GM12874 (cell line): ENCODE data around the gene TBPL2.

Source experiments
- TF ChIP-seq, protein P1 (sequence below): IDR thresholded peaks from 2 replicates; pipeline ENCODE4 v1.5.1; 2011; ENCODE audit warnings: low read depth, mild to moderate bottlenecking, control low read depth, low read length, moderate library complexity; ENCODE audit not compliant: insufficient read depth

Gene TBPL2

DNA sequence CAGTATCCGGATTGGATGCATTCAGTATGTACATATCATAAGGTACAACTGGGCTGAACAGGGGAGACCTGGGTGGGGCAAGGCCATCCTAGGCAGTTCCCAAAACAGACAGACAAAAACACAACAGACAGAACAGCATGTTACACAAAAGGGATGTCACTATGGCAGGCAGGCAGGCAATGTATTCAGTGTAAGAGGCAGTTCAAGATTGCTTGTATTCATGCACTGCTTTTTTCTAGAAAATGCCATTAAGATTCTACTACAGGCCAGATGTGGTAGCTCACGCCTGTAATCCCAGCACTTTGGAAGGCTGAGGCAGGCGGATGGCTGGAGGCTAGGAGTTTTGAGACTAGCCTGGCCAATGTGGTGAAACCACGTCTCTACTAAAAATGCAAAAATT, 3.5 kb downstream of the TBPL2 start:
- TF ChIP-seq, protein P1, sequence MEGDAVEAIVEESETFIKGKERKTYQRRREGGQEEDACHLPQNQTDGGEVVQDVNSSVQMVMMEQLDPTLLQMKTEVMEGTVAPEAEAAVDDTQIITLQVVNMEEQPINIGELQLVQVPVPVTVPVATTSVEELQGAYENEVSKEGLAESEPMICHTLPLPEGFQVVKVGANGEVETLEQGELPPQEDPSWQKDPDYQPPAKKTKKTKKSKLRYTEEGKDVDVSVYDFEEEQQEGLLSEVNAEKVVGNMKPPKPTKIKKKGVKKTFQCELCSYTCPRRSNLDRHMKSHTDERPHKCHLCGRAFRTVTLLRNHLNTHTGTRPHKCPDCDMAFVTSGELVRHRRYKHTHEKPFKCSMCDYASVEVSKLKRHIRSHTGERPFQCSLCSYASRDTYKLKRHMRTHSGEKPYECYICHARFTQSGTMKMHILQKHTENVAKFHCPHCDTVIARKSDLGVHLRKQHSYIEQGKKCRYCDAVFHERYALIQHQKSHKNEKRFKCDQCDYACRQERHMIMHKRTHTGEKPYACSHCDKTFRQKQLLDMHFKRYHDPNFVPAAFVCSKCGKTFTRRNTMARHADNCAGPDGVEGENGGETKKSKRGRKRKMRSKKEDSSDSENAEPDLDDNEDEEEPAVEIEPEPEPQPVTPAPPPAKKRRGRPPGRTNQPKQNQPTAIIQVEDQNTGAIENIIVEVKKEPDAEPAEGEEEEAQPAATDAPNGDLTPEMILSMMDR, result no peak

DNA sequence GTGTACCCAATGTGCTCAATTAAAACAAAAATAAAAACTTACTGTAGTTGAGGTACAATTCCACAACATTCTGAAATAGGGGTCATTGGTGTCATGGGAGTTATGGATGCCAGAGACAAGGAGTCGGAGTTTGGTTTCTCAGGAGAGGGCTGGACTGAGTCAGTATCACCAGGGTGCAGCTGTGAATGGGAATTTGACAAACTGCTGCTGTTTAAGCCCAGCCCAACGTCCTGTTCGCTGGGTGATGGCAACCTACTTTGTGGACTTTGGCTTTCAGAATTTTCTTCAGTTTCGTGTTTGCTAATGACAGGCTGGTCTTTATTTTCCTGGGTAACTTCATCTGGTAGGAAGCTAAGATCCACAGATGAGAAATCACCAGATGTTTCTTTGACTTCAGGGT, 3.9 kb downstream of the TBPL2 start:
- TF ChIP-seq, protein P1, result no peak

DNA sequence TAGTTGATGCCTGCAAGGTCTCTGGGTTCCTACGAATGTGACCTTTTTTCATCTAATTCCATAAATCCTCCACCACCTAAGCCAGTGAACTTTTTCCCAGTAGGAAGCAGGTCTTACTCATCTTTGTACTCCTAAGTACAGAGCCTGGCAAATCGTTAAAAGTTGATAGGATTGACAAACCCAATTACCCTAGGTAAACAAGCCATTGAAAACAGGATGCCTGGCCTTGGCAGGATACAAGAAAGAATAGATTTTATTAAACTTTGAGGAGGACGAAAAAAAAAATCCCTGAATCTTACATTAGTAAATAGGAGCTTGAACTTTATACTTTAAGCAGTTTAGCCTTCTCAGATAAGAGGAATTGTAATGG, 5.6 kb downstream of the TBPL2 start:
- TF ChIP-seq, protein P1, result no peak

DNA sequence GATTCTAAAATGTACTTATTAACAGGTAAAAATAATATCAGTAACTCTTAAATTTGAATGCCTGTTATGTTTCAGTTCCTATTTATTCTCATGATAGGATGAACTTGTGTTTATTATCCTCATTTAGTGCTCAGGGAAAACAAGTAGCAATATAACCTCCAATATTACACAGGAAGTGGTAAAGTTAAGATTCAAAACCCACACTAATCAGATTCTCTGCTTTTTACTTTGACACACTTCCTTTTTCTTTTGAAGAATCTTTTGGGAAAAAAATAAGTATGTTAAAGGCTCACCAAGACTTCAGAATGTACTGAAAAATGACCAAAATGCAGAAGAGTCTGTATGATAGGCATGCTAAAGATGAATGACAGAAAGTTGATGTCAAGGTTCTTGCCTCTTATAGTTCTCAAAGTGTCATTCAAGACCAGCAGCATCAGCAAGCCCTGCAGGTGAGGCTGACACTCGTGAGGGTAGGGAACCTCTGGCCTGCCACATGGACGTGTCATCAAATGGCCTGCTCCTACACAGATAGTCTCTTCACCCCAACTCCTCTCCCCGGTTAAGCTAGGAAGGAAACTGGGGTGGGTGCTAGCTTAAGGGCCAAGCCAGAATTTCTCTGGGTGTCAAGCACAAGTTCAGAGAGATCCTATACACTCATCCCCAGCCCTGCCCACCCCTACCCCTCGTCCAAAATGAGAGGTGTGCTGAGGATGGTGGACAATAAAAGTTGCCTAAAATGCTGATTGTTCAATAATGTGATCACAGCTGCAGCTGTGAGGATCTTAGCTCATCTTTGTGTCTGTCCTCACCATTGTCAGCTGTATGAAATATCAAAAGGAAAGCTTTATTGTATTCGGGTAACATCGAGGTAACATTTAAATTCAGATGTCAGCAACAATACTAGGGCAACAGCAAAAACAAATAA, 6.3 kb downstream of the TBPL2 start:
- TF ChIP-seq, protein P1, result no peak

DNA sequence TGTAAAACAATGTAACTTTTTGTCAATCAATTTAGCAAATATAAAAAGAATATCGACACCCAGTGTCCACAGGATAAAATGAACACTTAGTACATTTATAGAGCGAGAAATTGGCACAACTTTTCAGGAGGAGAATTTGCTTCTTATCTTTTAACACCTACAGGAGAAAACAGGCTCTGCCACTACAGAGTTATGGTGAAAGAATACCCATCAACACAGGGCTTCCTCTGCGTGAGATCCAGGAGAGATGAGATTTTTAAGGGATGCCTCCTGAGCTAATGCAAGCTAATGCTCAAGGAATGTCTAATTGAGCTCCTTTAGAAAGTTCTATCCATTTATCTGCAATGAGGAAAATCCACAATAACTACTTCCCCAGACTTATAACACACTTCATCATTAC, 7.8 kb downstream of the TBPL2 start:
- TF ChIP-seq, protein P1, result no peak

DNA sequence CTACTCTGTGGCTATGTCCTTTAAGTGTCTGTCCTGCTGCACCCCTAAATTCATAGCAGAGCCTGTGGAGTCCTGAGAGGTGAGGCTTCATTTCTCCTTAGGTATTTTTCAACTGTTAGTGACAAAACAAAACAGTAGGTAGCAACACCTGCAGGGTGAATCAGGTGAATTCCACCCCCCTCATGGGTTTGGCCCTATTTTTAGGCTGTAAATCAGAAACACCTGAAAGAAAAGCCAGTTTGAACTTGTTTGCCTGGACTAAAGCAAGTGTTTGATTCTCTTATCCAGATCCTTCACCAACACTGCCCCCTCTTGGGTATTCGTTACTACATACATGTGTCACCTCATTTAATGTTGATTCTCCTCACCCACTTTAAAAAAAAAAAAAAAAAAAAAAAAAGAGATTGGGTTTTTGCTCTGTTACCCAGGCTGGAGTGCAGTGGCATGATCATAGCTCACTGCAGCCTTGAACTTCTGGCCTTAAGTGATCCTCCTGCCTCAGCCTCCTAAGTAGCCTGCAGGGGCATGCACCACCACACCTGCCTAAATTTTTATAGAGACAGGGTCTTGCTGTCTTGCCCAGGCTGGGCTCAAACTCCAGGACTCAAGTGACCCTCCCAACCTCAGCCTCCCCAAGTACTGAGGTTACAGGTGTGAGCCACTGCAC, 10.3 kb downstream of the TBPL2 start:
- TF ChIP-seq, protein P1, result peak; percentile 41

DNA sequence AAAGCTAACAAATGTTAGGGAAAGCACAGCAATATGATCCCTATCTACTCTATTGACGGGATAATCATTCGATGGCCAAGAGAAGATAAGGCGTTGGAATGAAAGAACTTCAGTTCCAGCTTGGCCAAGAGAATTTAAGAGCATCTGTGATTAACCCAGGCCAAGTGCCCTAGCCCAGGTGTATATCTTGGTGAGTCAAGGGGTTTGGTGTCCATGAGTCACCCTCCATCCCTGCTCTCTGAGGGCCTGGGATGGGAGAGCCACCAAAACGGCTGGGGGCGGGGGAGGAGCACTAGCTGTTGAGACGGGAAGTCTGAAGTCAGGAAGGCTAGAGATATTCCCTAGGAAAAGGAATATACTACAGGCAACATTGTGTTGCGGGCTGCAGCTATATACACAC, 13.0 kb downstream of the TBPL2 start:
- TF ChIP-seq, protein P1, result no peak
